GM19463 (cell line): Measurements from ENCODE around the gene FBXO31.

ENCODE experiments used
- ATAC-seq: cut with Tn5 transposase; IDR thresholded peaks from one replicate; pipeline ENCODE4 v1.9.1; 2021; ENCODE audit warnings: mild to moderate bottlenecking, moderate library complexity; ENCODE audit not compliant: unreplicated experiment

FBXO31 gene

DNA sequence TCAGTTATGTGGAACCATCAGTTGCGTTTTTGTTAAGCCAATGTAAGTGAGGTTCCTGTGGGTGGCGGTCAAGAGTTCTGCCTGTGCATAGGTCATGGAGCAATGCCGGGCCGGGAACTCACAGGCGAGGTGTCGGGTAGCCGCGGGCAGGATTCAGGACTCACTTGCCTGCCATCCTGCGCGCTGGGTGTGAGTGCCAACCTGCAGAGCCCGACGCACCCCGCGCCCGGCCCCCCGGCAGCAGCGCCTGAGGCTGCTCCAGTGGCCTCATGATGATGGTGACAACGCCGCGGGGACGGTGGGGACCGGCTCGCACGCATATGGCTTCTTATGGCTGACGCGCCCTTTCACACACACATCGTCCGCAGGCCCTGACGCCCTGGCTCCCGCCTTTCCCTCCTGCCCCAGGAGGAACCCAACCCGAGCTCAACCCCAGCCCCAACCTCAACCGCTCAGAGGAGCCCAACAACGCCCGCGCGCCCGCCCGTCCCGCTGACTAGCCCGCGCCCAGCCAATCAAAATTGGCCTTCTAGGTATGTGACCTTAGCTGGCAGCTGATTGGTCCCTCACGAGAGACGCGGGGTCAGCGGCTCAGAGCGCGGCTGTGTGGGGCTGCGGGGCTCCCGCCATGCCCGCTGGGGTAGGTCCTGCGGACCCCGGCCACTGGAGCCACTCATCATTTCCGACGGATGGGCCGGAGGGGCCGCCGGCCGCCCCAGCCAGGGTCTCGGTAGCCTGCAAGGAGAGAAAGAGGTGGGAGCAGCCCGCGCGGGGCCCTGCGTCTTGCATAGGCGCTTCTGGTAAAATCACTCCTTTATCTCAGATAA is 66.4 kb downstream of the FBXO31 start, which contains the start of gene C16orf95:
Gene C16orf95 (minus strand): TSS at position 470 of the 827 bp plus-strand sequence. CDS start 150 bp downstream, at position 320.
- peak; percentile 94 for ATAC-seq

DNA sequence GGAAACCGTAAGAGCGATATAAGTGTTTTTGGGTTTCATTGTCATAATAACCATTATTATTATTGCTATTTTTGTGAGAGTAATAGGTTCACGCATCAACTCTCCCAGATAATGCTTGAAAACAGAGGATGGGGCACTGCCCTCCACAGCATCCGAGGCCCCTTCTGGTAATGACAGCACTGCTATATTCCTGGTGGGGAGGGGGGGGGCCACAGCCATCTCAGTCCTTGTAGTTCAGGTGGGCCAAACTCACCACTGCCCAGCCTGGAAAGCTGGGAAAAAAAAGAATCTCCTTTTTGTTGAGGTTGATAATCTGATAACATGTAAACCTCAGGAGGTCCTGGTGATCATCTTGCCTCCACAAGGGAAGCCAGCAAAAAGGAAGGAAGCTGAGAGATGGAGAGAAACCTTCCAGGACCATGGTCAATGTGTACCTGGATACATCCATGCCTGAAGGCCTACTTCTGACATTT is 67.1 kb downstream of the FBXO31 start:
- no peak for ATAC-seq

DNA sequence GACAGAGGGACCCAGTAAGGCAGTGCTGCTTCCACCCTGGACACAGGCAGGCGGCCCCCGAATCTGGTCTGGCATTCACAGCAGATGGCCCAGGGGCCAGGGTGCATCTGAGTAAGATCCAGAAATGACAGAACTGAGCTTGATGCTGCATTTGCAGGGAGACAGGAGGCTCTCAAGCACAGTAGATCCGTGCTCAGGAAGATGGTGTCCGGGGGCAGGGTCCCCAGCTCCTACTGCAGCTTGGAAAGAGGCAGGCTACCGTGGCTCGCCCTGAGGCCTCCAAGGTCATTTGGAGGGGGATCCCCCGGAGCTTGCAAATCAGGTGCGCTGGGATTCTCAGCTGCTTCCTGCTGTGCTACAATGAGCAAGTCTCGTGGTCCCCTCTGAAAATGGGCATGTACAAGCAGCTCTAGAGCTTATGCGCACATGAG is 68.6 kb downstream of the FBXO31 start:
- no peak for ATAC-seq

DNA sequence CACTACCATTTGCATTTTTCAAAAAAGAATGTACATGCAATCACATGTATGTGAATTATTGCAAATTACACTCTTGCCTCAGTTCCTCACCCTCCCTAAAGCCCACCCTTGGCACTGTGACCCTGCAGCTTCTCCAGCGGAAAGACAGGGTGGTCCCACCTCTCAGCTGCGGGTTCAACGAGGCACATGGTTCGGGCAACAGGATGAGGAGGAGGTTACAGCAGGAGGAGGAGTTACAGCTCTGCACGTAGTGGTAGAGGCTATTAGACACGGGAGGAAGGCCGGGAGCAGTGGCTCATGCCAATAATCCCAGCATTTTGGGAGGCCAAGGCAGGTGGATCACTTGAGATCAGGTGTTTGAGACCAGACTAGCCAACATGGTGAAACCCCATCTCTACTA is 71.6 kb downstream of the FBXO31 start:
- ATAC-seq: no peak

DNA sequence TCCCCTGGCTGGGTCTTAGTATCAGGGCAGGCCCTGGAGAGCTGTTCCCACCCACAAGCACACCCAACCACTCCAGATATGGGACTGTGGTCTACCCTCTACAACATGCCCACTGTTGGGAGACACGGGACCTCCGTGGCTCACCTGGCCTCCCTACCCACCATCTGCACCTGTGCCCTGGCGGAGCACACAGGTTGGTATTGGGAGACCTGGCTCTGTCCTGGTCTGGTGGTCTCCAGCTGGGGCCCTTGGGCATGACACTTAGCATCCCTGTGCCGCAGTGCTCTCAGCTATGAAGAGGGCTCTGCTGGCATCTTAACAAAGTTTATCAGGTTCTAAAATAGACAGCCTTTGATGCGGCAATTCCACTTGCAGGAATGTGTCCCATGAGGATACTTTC is 72.2 kb downstream of the FBXO31 start:
- no peak for ATAC-seq

DNA sequence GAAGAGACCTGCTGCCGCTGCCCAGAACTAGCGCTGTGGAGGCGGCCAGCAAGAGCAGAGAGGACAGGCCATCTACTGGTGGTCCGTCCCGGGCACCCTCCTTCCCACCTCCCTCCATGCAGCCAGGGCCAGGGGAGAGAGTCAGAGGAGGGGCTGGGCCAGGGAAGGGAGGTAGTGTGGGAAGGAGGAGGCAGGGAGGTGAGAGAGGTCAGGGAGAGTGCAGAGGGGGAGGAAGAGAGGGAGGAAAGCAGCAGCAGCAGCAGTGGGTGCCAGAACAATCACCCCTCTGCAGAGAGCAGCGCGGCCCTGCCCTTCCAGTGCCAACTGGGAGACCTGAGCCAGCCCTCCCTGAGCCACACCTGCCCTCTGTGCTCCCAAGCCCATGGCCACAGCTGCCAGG is 73.0 kb downstream of the FBXO31 start:
- no peak for ATAC-seq

DNA sequence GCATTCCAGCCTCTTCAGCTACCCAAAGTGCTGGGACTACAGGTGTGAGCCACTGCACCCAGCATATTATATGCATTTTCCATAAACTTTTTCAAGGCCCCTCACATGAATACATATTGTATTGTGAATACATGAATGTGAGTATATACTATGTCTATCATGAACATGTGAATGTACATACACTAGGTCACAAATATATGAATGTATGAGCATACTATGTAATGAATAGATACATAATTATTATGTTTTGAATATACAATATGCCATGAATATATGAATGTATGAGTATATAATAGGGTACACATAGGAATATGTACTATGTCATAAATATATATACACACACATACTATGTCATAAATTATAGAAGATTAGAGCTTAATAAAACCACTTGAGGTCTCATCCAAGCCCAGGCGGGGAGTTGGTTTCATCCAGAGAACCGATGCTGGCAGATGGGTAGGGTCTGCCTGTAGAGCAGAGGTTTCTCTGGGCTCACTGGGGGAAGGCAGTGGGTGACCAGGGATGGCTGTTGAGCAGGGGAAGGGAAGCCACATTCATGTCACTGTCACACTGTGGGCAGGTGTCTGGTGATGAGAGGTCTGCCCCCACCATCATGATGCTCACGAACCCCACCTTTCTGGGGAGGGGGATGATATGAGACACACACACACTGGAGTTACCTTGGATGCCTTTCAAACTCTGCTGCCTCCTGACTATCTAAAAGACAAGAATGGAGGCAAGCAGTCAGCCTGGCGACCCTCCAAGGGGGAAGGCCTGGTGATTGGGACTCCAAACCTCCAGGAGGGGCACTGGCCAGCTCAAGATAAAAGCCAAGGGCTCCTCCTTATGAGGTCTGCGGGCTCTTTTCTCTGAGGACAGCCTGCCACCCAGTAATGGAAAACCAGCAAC is 73.7 kb downstream of the FBXO31 start:
- no peak for ATAC-seq

DNA sequence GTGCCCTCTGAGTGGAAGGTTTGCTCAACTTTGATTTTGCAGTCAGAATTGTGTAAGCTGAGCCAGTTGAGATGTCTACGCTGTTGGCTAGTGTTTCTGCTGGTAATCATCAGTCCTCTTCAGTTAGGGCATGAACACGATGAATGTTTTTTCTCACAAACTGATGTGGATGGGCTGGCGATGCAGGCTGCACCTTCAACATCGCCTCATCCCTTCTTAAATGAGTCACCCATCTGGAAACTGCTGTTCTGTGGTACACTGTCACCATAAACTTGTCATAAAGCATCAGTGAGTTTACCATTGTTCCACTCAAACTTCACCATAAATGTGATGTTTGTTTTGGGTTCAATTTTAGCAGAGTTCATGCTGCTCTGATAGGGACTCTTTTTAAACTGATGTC is 74.8 kb downstream of the FBXO31 start:
- ATAC-seq: no peak

DNA sequence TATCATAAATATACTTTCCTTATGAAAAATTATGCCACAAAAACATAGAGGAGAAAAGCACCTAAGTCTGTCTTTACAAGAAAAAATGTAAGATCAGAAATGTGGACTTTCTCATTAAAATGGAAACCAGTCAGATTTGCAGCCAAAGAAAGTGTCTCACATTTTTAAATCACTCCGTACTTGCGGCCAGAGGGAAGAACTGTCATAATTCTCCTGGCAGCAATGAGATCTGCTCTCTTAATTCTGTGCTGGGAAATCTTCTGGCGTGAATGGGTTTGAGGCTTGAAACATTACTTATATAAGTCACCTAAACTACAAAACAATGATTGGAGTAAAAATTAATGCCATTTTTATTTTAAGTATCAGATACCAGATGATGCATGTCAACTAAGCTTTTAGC is 77.1 kb downstream of the FBXO31 start:
- no peak for ATAC-seq

DNA sequence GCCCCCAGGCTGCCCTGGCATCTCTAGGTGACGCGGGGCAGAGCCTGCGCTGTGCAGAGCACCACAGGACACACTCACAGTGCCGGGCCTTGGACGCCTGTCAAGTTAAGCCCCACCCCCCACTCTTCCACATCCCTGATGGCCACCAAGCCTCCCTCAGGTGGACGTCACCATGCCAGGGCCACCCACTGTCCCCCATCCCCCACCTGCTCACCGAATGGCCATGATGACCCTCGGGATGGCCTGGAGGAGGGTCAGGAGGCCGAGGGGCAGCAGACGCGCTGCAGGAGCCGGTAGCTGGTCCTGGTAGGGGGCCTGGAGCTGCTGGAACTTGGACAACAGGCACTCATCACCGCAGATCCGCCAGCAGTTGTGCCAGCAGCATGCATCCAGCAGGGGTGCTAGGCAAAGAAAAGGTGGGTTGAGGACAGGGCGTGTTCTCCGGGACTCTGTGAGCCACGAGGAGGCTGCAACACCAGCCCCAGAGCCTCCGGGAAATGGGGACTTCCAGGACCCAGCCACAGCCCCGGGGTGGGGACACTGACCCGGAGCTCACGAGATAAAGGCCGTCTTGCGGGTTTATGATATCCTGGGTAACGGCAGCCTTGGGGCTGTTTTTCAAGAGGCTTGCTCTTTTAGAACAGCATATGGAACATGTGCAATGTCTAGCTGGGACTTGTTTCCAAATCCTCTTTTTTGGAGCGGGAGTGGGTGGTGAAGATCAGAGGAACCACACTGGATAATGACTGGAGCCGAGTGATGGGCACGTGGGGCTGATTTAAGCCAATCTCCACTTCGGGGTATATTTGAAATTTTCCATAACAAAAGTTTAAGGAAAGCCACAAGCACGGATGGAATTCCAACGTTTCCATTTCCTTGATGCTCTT is 77.8 kb downstream of the FBXO31 start:
- no peak for ATAC-seq

DNA sequence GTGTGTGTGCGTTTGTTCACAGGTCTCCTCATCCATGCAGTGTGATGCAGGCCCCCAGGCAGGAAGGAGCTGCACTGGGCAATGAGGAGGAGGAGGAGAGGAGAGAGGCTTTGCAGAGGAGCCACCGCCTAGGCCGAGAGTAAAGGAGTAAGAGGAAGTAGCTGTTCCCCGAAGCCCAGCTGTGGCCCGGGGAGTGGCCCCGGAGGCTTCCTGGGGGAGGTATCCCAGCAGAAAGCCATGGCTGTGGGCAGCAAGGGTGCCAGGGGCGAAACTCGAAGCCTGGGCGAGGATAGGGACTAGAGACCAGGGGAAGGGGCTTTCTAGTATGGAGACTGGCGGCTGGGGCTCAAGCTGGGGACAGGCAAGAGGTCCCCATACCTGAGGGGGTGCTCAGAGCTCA is 78.6 kb downstream of the FBXO31 start:
- ATAC-seq: no peak

DNA sequence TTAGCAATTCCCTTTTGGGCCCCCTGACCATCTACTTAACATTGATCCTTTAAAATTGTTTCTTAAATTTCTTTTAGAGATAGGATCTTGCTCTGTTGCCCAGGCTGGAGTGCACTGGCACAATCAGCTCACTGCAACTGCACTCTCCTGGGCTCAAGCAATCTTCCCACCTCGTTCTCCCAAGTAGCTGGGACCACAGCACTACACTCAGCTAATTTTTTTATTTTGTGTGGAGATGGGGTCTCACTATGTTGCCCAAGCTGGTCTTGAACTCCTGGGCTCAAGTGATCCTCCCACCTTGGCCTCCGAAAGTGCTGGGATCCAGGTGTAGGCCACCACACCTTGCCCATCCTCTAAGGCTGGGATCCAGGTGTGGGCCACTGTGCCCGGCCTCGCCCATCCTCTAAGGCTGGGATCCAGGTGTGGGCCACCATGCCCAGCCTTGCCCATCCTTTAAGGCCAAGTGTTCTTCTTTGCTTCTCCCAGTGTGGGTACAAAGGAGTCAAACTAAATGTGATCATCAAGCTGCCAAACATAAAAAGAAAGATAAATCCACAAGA is 79.5 kb downstream of the FBXO31 start:
- no peak for ATAC-seq

DNA sequence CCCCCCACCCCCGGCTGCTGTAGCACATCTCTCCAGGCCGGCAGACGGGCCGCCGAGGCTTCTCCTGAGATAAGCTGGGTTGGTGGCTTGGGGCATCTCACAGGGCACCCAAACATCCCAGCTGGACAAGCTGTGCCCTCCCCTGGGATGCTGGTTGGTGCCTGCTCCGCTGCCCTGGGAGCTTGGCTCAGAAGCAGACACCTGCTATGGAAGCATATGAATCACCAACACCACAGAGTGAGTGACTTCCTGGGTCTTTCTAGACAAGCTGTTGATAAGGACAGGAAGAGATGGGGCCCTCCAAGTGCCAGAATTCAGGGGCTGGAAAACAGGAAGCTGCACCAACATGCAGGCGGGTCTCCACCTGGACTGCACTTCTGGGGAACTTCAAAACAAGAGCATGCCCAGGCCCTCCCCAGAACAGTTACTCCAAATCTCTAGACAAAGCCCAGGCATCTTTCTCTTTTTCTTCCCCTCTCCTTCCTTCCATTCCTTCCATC is 80.1 kb downstream of the FBXO31 start:
- no peak for ATAC-seq

DNA sequence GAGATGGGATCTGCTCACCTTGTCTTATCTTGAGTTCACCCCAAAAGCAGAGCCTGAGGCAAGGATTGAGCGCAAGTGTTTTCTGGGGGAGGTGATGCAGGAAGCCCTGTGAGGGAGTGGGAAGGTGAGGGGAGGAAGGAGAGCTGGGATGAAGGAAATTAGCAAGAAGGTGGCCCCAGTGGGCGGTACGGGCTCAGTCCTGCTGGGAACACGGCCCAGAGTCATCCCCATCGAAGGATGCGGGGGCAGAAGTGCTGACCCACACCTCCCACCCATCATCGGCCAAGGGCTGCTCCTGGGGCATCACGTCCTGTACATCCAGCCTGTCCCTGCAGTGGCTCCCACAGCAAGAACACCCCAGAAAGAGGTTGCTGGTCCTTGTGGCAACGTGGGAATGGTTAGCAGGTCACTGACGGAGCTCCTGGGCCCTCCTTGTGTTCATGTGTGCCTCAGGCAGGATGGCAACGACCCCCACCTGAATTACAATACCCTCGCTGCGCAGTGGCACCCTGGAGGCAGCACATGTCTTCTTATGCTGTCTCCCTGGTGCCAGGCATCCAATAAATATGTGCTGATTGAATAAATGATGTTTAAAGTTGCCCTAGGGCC is 84.6 kb downstream of the FBXO31 start:
- no peak for ATAC-seq

DNA sequence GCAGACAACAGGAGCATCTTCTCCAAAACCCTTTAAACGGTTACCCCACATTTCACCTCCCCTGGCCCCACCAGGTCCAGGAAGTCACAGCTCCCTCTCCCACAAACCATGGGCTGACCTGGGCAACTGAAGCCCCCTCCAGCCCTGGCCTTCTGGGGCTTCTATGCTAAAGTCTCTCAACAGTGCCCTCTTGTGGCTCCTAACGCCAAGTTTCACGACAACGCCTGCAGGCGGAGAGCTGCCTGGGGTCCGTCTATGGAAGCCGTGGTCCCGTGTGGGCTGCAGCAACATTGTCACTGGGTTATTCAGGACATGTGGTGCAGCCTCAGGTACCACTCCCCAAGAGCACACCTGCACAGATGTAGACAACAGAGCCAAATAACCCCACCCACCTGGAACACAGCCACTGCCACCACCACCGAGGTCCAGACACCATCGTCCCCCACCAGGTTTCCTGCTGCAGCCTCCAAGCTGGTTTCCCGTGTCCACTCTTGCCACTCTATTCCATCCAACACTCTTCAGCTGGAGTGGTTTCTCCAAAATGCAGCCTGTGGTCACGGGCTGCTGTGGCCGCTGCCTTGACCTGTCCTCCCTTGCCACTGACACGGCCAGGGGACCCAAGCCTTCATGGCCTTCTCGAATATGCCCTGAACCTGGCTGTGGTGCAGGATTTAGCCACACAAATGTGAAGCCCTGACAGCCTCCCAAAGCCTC is 85.5 kb downstream of the FBXO31 start:
- no peak for ATAC-seq

DNA sequence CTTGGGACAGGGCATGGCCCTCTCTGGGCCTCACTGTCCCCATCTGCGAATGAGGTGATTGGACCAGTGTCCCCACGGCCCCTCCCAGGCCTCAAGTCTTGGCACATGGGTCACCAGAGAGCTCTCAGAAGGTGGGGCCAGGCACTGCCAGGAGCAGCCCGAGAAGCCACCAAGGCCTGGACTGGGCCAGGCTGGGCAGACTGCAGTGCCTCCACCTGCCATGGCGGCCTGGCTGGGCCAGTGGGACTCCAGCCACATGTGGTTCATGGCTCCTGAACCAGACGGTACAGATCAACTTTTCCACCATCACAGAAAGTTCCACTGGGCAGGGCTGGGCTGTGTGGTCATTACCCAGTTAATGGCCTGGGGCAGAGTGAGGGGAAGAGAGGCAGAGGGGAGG is 86.2 kb downstream of the FBXO31 start:
- ATAC-seq: no peak

DNA sequence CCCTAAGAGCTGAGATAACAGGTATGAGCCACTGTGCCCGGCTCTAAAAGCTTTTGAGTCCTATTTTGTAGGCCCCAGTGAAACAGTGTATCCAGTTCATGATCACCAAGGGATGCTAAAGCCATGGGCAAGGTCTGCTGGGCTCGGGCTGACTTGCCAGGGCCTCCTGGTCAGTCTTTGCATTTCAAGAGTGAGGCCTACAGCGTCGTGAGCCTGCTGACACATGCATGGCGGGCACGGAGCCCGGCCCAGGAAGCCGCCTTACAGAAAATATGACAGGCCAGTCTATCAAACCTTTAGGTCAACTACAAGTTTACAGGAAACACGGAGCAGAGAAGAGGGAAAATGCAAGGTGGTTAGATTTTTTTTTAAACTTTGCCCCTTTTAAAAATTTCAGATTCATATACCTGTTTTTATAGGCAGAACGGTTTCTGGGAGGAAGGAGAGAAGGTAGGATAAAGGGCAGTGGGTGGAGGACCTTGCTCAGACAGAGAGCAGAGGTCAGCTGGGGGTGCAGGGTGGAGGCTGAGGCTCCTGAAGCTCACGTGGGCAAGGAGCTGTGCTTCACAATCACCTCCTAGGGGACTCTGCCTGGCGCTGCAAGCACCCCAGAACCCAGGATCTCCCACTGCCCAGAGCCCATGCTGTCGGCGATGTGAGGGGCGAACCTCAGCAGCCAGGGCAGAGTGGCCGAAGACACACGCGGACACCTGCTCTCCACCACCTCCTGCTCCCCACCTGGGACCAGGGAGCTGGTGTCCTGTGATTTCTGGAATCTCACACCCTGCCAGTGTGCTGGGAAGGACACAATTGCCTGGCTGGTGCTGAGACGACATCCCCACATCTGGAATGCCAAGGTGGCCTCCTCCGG is 87.7 kb downstream of the FBXO31 start:
- no peak for ATAC-seq

DNA sequence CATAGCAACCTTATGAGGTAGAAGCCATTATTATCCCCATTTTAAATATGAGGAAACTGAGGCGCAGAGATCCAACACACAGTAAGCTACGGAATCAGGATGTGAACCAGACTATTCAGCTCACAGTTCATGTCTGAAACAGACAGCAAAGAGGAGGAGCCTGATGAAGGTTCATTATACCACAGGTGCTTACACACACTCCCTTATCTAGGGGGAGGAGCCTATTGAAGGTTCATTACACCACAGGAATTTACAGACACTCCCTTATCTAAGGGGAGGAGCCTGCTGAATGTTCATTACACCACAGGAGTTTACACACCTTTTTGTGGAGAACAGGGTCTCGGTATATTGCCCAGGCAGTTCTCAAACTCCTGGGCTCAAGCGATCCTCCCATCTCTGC is 88.3 kb downstream of the FBXO31 start:
- no peak for ATAC-seq
